ENCODE data around the gene C19orf25.

DNA sequence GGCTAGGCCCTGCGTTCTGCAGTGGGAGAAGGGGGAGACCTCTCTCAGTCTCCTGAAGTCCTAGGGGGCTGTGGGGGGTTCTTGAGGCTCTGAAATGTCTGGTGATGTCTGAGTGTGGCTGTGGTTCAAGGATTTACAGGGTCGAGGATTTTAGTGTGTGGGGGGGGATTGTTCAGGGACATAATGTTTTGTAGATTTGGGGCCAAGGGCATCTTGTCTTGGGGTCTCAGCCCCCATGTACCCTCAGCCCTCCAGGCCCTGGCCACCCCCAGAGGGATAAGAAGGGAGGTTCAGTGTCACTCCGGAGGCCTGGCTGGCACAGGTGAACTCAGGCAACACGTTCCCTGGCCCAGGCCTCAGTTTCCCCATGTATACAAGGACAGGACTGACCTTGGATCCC, 31.5 kb downstream of the C19orf25 start:
- TF ChIP-seq, protein P1, sequence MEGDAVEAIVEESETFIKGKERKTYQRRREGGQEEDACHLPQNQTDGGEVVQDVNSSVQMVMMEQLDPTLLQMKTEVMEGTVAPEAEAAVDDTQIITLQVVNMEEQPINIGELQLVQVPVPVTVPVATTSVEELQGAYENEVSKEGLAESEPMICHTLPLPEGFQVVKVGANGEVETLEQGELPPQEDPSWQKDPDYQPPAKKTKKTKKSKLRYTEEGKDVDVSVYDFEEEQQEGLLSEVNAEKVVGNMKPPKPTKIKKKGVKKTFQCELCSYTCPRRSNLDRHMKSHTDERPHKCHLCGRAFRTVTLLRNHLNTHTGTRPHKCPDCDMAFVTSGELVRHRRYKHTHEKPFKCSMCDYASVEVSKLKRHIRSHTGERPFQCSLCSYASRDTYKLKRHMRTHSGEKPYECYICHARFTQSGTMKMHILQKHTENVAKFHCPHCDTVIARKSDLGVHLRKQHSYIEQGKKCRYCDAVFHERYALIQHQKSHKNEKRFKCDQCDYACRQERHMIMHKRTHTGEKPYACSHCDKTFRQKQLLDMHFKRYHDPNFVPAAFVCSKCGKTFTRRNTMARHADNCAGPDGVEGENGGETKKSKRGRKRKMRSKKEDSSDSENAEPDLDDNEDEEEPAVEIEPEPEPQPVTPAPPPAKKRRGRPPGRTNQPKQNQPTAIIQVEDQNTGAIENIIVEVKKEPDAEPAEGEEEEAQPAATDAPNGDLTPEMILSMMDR (IDR thresholded peaks at IDR 0.05; ENCODE audit: borderline replicate concordance, extremely low read depth, low read length, poor library complexity, severe bottlenecking), result no peak
- TF ChIP-seq EZH2 (IDR thresholded peaks at IDR 0.05; ENCODE audit: borderline replicate concordance, low read depth, low read length, severe bottlenecking), result no peak
